Endodermal cell (in vitro differentiated cells): ENCODE measurements around the gene PARPBP. TPM values are rescaled to one million over a fixed set of nuclear protein-coding genes. Genes with fewer than 3 reads are reported as not detected.

Experiments used
- DNase-seq: peaks from one replicate; pipeline ENCODE4 v3.0.0-alpha.2; 2017
- H3K27ac ChIP-seq: 2 replicates; pipeline ENCODE4 v1.5.1; 2013; ENCODE audit warnings: mild to moderate bottlenecking, low read depth, low read length, moderate library complexity
- H3K27me3 ChIP-seq: 2 replicates; pipeline ENCODE4 v1.6.1; 2013; ENCODE audit warnings: mild to moderate bottlenecking, low read length, moderate library complexity; ENCODE audit not compliant: insufficient read depth, control insufficient read depth, poor library complexity, severe bottlenecking
- H3K36me3 ChIP-seq: 2 replicates; pipeline ENCODE4 v1.7.0; 2013; ENCODE audit warnings: mild to moderate bottlenecking, low read length, moderate library complexity; ENCODE audit not compliant: control insufficient read depth, insufficient read depth
- H3K4me1 ChIP-seq: one replicate; pipeline ENCODE4 v1.7.0; 2013; ENCODE audit warnings: low read length; ENCODE audit not compliant: control insufficient read depth, insufficient read depth
- H3K4me3 ChIP-seq: 2 replicates; pipeline ENCODE4 v1.5.1; 2013; ENCODE audit warnings: mild to moderate bottlenecking, low read length, moderate library complexity
- H3K9ac ChIP-seq: 2 replicates; pipeline ENCODE4 v1.6.1; 2013; ENCODE audit warnings: mild to moderate bottlenecking, low read length, moderate library complexity; ENCODE audit not compliant: poor library complexity, severe bottlenecking; ENCODE audit errors: extremely low read depth
- H3K9me3 ChIP-seq: 2 replicates; pipeline ENCODE4 v1.6.1; 2013; ENCODE audit warnings: mild to moderate bottlenecking, low read length, moderate library complexity; ENCODE audit not compliant: control insufficient read depth
- H3K27ac Mint-ChIP-seq: 2 replicates; pipeline ENCODE4 v1.8.0; 2020; ENCODE audit warnings: mixed read lengths
- H3K27me3 Mint-ChIP-seq: 2 replicates; pipeline ENCODE4 v1.8.0; 2021; ENCODE audit warnings: mild to moderate bottlenecking, mixed read lengths; ENCODE audit not compliant: insufficient read depth
- H3K36me3 Mint-ChIP-seq: 2 replicates; pipeline ENCODE4 v1.8.0; 2020; ENCODE audit warnings: low read depth, mixed read lengths
- H3K4me1 Mint-ChIP-seq: 2 replicates; pipeline ENCODE4 v1.8.0; 2020; ENCODE audit warnings: mixed read lengths
- H3K4me3 Mint-ChIP-seq: 2 replicates; pipeline ENCODE4 v1.8.0; 2020; ENCODE audit warnings: mild to moderate bottlenecking, moderate library complexity, mixed read lengths
- H3K9me3 Mint-ChIP-seq: 2 replicates; pipeline ENCODE4 v1.8.0; 2020; ENCODE audit warnings: mild to moderate bottlenecking, mixed read lengths
- WGBS, 2 experiments: methylation state at CpG; one replicate each; pipeline versions ENCODE4 v1.1.5 to v1.1.7; 2013; ENCODE audit warnings: missing lambda C conversion rate in 2 of 2, mixed read lengths in 1 of 2; ENCODE audit not compliant: insufficient coverage in 1 of 2, insufficient read length in 1 of 2; 5-methylcytosine and 5-hydroxymethylcytosine counted together
- total RNA-seq, 2 donors: library from RNA; stranded (reverse); fragmentation: NEBNext Ultra II Directional in 1 of 2; extraction: Animal tissue kit (Norgen Biotek cat#: 25700) in 1 of 2; gene quantifications; 2 replicates in 1 of 2; 3 replicates in 1 of 2; pipeline ENCODE4 v1.2.1, GENCODE V29; 2021
- TF ChIP-seq, protein P1 (sequence below): fragments of 200-600 bp; sonication (generic); conservative IDR thresholded peaks from 2 replicates; pipeline ENCODE4 v1.5.0; 2021; ENCODE audit warnings: antibody characterized with exemption, mild to moderate bottlenecking

Gene PARPBP
- total RNA-seq, 2 donors from 2014 or later: 28.3 to 30.0 TPM

DNA sequence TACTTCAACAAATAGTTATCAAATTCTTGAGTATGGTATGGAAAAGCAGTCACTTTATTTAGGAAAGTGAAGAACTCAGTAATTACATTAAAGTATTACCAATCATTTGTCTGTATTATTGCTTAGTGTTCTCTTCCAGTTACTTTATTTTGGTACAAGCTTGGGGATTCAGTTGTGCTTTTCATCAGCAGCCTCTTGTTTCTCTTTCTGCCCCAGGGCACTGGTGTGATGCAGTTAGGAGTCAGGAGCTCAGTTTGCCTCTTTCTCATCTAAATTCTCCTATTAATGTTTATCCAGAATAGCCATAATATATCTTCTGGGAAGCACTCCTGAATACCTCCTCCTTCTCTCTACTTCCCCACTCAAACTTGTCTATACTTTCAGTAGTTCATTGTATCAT, 52.0 kb downstream of the PARPBP start:
- no peak overlapping the region for H3K4me3 Mint-ChIP-seq
- no peak overlapping the region for H3K27ac ChIP-seq
- H3K36me3 ChIP-seq: peaks cover 12% of the 10 kb centered on the region
- TF ChIP-seq, protein P1, sequence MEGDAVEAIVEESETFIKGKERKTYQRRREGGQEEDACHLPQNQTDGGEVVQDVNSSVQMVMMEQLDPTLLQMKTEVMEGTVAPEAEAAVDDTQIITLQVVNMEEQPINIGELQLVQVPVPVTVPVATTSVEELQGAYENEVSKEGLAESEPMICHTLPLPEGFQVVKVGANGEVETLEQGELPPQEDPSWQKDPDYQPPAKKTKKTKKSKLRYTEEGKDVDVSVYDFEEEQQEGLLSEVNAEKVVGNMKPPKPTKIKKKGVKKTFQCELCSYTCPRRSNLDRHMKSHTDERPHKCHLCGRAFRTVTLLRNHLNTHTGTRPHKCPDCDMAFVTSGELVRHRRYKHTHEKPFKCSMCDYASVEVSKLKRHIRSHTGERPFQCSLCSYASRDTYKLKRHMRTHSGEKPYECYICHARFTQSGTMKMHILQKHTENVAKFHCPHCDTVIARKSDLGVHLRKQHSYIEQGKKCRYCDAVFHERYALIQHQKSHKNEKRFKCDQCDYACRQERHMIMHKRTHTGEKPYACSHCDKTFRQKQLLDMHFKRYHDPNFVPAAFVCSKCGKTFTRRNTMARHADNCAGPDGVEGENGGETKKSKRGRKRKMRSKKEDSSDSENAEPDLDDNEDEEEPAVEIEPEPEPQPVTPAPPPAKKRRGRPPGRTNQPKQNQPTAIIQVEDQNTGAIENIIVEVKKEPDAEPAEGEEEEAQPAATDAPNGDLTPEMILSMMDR: no peak
- no peaks in the 10 kb centered on the region for H3K4me1 Mint-ChIP-seq
- H3K27ac Mint-ChIP-seq: no peak overlapping the region
- H3K9ac ChIP-seq: no peak overlapping the region
- no peaks in the 10 kb centered on the region for H3K9me3 Mint-ChIP-seq
- no peak for DNase-seq
- peaks cover 4% of the 10 kb centered on the region for H3K36me3 Mint-ChIP-seq
- H3K9me3 ChIP-seq: no peaks in the 10 kb centered on the region
- H3K4me3 ChIP-seq: no peak overlapping the region
- H3K27me3 Mint-ChIP-seq: no peaks in the 10 kb centered on the region
- no peaks in the 10 kb centered on the region for H3K4me1 ChIP-seq
- no peaks in the 10 kb centered on the region for H3K27me3 ChIP-seq

DNA sequence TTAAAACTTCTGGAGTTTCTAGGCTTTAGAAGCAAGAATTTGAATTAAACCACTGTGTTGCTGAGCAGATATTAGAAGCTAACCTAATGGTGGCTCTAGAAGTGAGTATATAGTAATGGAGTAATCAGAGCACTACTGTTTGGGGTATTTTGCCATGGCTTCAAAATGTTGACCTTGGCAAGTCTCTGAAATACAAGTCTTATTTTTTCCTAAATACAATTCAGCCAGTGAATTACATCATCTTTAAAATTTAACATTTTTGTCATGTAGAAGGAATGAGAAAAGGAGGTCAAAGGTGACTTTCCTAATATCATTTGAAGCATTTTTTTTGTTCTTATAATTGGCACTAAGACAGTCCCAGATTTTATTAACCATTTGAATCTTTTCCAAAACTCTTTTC, 52.5 kb downstream of the PARPBP start:
- Histone ChIP-seq H3K27me3 (no peaks in the 10 kb centered on the region), H3K36me3 (peaks cover 12% of the 10 kb centered on the region), H3K9me3 (no peaks in the 10 kb centered on the region), H3K4me3 (no peak overlapping the region), H3K4me1 (no peaks in the 10 kb centered on the region), H3K27ac (no peak overlapping the region), H3K9ac (no peak overlapping the region)
- Mint-ChIP-seq H3K27ac (no peak overlapping the region), H3K27me3 (no peaks in the 10 kb centered on the region), H3K36me3 (peaks cover 4% of the 10 kb centered on the region), H3K4me1 (no peaks in the 10 kb centered on the region), H3K4me3 (no peak overlapping the region), H3K9me3 (no peaks in the 10 kb centered on the region)
- TF ChIP-seq, protein P1: no peak
- DNase-seq: no peak

DNA sequence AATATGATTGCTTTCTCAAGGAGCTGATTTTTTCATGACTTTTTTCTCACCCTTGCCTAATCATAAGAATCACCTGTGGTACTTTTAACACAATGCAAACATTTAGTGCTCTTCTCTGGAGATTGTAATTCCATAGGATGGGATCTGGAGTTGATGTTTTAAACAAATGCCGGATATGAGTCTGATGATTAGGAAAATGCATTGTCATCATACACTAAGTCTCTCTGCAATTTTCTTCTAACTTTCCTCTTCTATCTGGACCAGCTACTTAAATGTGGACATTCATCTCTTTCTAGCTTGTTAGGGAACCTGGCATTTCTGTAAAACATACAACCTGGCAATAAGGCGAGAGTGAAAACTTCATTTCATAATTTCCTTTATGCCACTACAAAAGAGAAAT, 54.1 kb downstream of the PARPBP start:
- TF ChIP-seq, protein P1: no peak
- no peak for DNase-seq
- no peak overlapping the region for H3K27ac Mint-ChIP-seq

More for the DNA sequence above, 54.1 kb downstream of the PARPBP start:
- H3K4me3 Mint-ChIP-seq: no peak overlapping the region
- H3K27me3 ChIP-seq: no peaks in the 10 kb centered on the region
- peaks cover 16% of the 10 kb centered on the region for H3K36me3 ChIP-seq
- no peak overlapping the region for H3K9ac ChIP-seq
- no peak overlapping the region for H3K4me3 ChIP-seq
- H3K27ac ChIP-seq: no peak overlapping the region
- no peaks in the 10 kb centered on the region for H3K4me1 Mint-ChIP-seq
- H3K4me1 ChIP-seq: no peaks in the 10 kb centered on the region
- peaks cover 4% of the 10 kb centered on the region for H3K36me3 Mint-ChIP-seq
- WGBS, 2 experiments: 98% methylated on average over 2 of the region's 2 CpGs; no CpG with 5 or more reads in 1 of the 2 experiments
- H3K27me3 Mint-ChIP-seq: no peaks in the 10 kb centered on the region
- H3K9me3 Mint-ChIP-seq: no peaks in the 10 kb centered on the region
- H3K9me3 ChIP-seq: no peaks in the 10 kb centered on the region
